Lower leg skin (tissue), 3 donors: Measurements from ENCODE around the gene PPP2R5D.

Experiments used
- POLR2A ChIP-seq, 2 donors: fragments of 450-650 bp; IDR thresholded peaks; one replicate each; pipeline ENCODE4 v1.6.1; 2016 to 2017; ENCODE audit warnings: antibody characterized with exemption in 2 of 2, mild to moderate bottlenecking in 1 of 2, moderate library complexity in 1 of 2
- TF ChIP-seq, protein P1 (sequence below), 3 donors: fragments of 450-650 bp; IDR thresholded peaks; one replicate each; pipeline ENCODE4 v1.5.1; 2016; ENCODE audit warnings: antibody characterized with exemption in 3 of 3, mild to moderate bottlenecking in 3 of 3, moderate library complexity in 2 of 3

DNA sequence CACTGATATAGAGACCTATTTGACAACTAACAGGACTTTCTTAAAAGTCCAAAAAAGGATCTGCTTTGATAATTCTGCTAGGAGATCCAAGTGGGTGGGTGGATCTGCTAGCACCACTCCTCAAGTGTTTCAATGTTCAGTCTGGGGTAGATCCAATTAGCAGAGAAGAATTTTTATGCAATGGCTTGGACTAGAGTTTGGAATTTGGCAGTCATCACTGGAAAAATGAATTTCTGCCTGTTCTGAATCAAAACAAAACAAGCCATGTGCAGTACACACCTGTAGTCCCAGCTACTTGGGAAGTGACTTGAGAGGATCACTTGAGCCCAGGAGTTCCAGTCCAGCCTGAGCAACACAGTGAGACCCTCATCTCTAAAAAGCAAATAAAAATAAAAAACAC, 36.4 kb upstream of the PPP2R5D start:
- TF ChIP-seq, protein P1, sequence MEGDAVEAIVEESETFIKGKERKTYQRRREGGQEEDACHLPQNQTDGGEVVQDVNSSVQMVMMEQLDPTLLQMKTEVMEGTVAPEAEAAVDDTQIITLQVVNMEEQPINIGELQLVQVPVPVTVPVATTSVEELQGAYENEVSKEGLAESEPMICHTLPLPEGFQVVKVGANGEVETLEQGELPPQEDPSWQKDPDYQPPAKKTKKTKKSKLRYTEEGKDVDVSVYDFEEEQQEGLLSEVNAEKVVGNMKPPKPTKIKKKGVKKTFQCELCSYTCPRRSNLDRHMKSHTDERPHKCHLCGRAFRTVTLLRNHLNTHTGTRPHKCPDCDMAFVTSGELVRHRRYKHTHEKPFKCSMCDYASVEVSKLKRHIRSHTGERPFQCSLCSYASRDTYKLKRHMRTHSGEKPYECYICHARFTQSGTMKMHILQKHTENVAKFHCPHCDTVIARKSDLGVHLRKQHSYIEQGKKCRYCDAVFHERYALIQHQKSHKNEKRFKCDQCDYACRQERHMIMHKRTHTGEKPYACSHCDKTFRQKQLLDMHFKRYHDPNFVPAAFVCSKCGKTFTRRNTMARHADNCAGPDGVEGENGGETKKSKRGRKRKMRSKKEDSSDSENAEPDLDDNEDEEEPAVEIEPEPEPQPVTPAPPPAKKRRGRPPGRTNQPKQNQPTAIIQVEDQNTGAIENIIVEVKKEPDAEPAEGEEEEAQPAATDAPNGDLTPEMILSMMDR (IDR thresholded peaks at IDR 0.05): no peak
- no peak for TF ChIP-seq POLR2A (IDR thresholded peaks at IDR 0.05)
